Fibroblast of gingiva (primary cell): ENCODE results near the gene IKZF2.

Source experiments
- DNase-seq: peaks from one replicate; pipeline ENCODE4 v3.0.0-alpha.2; 2011; ENCODE audit warnings: low read depth

IKZF2 gene

DNA sequence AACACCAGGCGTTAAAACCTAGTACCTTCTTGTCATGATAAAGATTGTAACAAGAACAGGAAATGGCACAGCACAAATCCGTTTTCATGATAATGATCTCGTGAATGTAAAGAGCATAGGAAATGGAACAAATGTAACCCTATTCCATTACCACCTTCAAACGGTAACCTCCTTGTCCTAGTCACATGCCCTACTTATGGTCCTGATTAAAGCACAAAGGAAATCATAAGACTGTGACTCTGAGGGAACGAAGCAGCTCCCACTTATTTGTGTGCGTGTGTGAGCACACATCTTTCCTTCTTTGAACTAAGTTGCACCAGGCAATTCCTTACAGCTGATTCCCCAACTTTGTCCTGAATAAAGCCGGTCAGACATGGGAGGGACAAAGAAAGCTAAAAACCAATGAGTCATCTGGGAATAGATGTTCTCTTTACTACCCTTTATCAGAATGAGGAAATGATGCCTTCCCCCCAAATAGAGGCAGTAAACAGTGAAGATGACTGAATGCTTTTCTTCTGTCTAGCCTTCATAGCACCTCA is 192.6 kb downstream of the IKZF2 start:
- peak; percentile 11 for DNase-seq

DNA sequence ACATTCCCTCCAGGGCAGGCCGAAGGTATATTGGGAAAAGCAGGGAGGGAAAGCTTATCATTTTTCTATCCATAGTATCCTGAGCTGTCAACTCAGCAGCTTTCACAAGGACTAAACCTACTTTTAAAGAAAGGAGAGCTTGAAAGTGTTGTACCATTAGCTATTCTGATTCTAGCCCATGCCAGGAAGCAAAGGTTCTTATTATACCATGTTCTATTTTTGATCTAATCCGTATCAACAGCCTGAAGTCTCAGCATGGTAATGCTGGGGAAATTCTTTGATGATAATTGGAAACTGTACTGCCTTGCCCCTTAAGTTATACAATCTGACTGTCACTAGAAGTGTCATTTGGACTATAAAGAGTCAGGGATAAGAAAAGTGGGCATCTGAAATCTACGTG is 193.3 kb downstream of the IKZF2 start:
- DNase-seq = no peak

GRCh38 chr2:212957624-212958023 is 193.8 kb downstream of the IKZF2 start:
- DNase-seq = peak; percentile 43

DNA sequence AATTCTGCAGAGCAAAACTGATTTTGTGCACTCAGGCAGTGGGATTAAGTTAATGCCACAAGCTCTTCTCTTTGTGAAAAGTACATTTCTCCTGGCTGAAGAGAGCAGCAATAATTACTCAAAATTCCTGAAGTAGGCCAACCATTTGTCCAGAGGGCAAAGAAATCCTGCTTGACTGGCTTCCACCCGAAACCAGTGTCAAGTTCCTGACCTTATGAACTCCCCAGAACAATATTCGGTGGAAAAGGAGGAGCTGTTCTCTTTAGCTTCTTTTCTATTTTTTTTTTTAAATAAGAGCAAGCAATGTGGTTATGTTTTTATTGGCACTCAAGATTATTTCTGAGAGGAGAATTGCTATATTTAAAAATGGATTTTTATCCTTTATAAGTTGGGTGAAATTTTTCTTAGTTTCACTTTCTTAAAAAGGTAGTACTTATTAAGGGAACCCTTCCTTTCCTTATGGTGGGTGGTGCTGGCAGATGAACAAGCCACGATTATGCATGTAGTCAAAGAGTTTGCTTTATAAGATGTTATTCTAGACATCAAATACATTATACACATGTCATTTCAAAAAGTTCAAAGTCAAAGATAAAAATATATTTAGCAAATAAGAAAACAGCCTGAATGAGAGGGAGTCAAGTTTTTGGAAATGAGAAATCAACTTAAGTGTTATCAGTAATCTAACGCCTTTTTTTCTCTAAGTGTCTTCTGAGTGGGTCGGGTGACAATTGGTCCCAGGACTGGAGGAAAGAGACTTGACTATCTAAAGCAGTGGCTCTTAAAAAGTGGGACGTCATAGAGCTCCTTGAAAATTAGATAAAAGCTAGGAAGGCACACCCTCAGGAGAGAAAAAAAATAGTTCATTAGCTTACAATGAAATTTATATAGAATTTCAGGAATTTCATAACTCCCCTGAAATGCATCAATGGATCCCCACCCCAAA is 194.5 kb downstream of the IKZF2 start:
- DNase-seq = peak; percentile 50

GRCh38 chr2:212953170-212953920 is 198.1 kb downstream of the IKZF2 start:
- no peak for DNase-seq

DNA sequence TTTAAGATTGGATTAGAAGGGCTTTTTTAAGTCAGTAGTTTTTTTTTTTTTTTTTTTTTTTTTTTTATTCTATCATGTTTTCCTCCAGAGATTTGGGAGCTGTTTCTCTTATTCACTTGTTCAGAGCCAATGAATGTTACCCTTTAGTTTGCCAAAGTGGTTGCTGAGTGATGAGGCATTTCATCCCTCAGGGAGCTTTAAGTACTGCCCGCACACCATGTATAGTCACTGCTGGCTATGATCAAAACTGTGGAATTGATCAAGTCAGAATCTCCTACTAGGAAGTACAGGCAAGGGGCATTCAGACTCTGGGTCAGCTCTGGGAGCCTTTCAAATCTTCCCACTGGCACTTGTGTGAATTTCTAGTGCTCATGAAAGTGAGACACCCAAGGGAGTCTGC is 201.6 kb downstream of the IKZF2 start:
- no peak for DNase-seq
